Amniotic epithelial cell (primary cell): Measurements from ENCODE around the gene JAZF1.
"Not testable (repeated sequence)": the region's sequence is repeated elsewhere in the genome, so short reads cannot be mapped to it uniquely, and the experiment has no call there.

Experiments
- DNase-seq: peaks from one replicate; pipeline ENCODE4 v3.0.0-alpha.2; 2010; ENCODE audit warnings: low read depth

Gene JAZF1

GRCh38 chr7:27911920-27912319 is 268.7 kb downstream of the JAZF1 start:
- DNase-seq: no peak

GRCh38 chr7:27910326-27910725 is 270.3 kb downstream of the JAZF1 start:
- peak; percentile 21 for DNase-seq

GRCh38 chr7:27908534-27909165 is 271.9 kb downstream of the JAZF1 start:
- DNase-seq: no peak

- DNase-seq: no peak
These were observed 274.1 kb downstream of the JAZF1 start for GRCh38 chr7:27906385-27907091.

- DNase-seq: no peak
These were observed 274.6 kb downstream of the JAZF1 start for GRCh38 chr7:27905951-27906350.

- peak; percentile 78 for DNase-seq
These were observed 279.4 kb downstream of the JAZF1 start for GRCh38 chr7:27901028-27901760.

- DNase-seq: peak; percentile 46
These were observed 280.6 kb downstream of the JAZF1 start for GRCh38 chr7:27900006-27900405.

- DNase-seq: peak; percentile 28
These were observed 281.0 kb downstream of the JAZF1 start for GRCh38 chr7:27899601-27900000.

GRCh38 chr7:27897441-27897847 is 283.2 kb downstream of the JAZF1 start:
- peak; percentile 28 for DNase-seq

- DNase-seq: peak; percentile 63
These were observed 283.6 kb downstream of the JAZF1 start for GRCh38 chr7:27897001-27897400.

GRCh38 chr7:27895551-27895950 is 285.0 kb downstream of the JAZF1 start:
- no peak for DNase-seq

GRCh38 chr7:27890205-27890849 is 290.3 kb downstream of the JAZF1 start:
- no peak for DNase-seq

GRCh38 chr7:27889800-27890199 is 290.8 kb downstream of the JAZF1 start:
- DNase-seq: no peak

GRCh38 chr7:27888736-27889135 is 291.9 kb downstream of the JAZF1 start:
- no peak for DNase-seq

GRCh38 chr7:27886710-27887109 is 293.9 kb downstream of the JAZF1 start:
- not testable (repeated sequence) for DNase-seq

GRCh38 chr7:27885652-27886051 is 294.9 kb downstream of the JAZF1 start:
- no peak for DNase-seq

GRCh38 chr7:27883696-27884095 is 296.9 kb downstream of the JAZF1 start:
- DNase-seq: peak; percentile 24

GRCh38 chr7:27876756-27877155 is 303.8 kb downstream of the JAZF1 start:
- no peak for DNase-seq

- no peak for DNase-seq
These were observed 304.8 kb downstream of the JAZF1 start for GRCh38 chr7:27875832-27876231.

GRCh38 chr7:27875061-27875460 is 305.5 kb downstream of the JAZF1 start:
- DNase-seq: no peak

GRCh38 chr7:27873981-27874957 is 306.3 kb downstream of the JAZF1 start:
- peak; percentile 80 for DNase-seq
